Activated naive CD4-positive, alpha-beta T cell treated with anti-CD3 and anti-CD28 coated beads, Interleukin-2, amount 50 U/mL, for 72 hours (primary cell): ENCODE results near the gene FTO. TPM values are rescaled to one million over a fixed set of nuclear protein-coding genes. Genes with fewer than 3 reads are reported as not detected.
A peak's percentile ranks its signal among the peaks of the same experiment; 100 is the strongest.

Experiments used
- ATAC-seq, 2 donors: fragments of 150-1000 bp; cut with Tn5 transposase; 2 replicates each; pipeline ENCODE4 v1.10.0; 2021; ENCODE audit warnings: mild to moderate bottlenecking in 2 of 2, moderate library complexity in 2 of 2
- DNase-seq, 2 donors: peaks; one replicate each; pipeline ENCODE4 v3.0.0; 2021 to 2022; ENCODE audit warnings: low spot score in 2 of 2
- H3K27ac Mint-ChIP-seq, 2 donors: one replicate each; pipeline ENCODE4 v1.8.0; 2022; ENCODE audit warnings: mild to moderate bottlenecking in 2 of 2, mixed read lengths in 2 of 2
- H3K36me3 Mint-ChIP-seq, 2 donors: one replicate each; pipeline ENCODE4 v1.8.0; 2022; ENCODE audit warnings: mixed read lengths in 2 of 2
- H3K9me3 Mint-ChIP-seq, 2 donors: one replicate each; pipeline ENCODE4 v1.8.0; 2022; ENCODE audit warnings: mixed read lengths in 2 of 2
- total RNA-seq, 2 donors: library from RNA; stranded (reverse); gene quantifications; one replicate each; pipeline ENCODE4 v1.2.3, GENCODE V29; 2022

FTO gene
- total RNA-seq, 2 donors from 2014 or later, result 57.5 to 63.1 TPM

GRCh38 chr16:53904533-53904932 lies 200.6 kb downstream of the FTO start:
- no peak overlapping the region for H3K27ac Mint-ChIP-seq
- no peak for DNase-seq
- no peak for ATAC-seq
- H3K36me3 Mint-ChIP-seq, result peaks cover 0 to 6% of the 10 kb centered on the region in 2 donors
- H3K9me3 Mint-ChIP-seq, result no peaks in the 10 kb centered on the region

GRCh38 chr16:53905028-53905427 lies 201.1 kb downstream of the FTO start:
- Mint-ChIP-seq H3K36me3 (peaks cover 0 to 6% of the 10 kb centered on the region in 2 donors), H3K9me3 (no peaks in the 10 kb centered on the region), H3K27ac (no peak overlapping the region)
- DNase-seq (no peak), ATAC-seq (peak; percentile 26 to 53)

GRCh38 chr16:53908731-53909130 lies 204.8 kb downstream of the FTO start:
- H3K9me3 Mint-ChIP-seq, result no peaks in the 10 kb centered on the region
- no peaks in the 10 kb centered on the region for H3K36me3 Mint-ChIP-seq
- no peak overlapping the region for H3K27ac Mint-ChIP-seq
- no peak for ATAC-seq
- no peak for DNase-seq

- H3K9me3 Mint-ChIP-seq, result no peaks in the 10 kb centered on the region
- DNase-seq (no peak), ATAC-seq (no peak)
- no peaks in the 10 kb centered on the region for H3K36me3 Mint-ChIP-seq
- no peak overlapping the region for H3K27ac Mint-ChIP-seq
Observed at GRCh38 chr16:53910990-53911389, 207.0 kb downstream of the FTO start.

- Mint-ChIP-seq H3K27ac (peak overlapping the region in 1 of 2 donors; percentile 64), H3K36me3 (no peaks in the 10 kb centered on the region), H3K9me3 (no peaks in the 10 kb centered on the region)
- DNase-seq (no peak), ATAC-seq (peak in 1 of 2 donors; percentile 14)
Observed at GRCh38 chr16:53911513-53911912, 207.6 kb downstream of the FTO start.

GRCh38 chr16:53912155-53912554 lies 208.2 kb downstream of the FTO start:
- Mint-ChIP-seq H3K36me3 (no peaks in the 10 kb centered on the region), H3K9me3 (no peaks in the 10 kb centered on the region), H3K27ac (peak overlapping the region; percentile 64 to 75)
- ATAC-seq, result peak; percentile 87 to 92
- peak in 1 of 2 donors; percentile 35 for DNase-seq

- DNase-seq, result peak in 1 of 2 donors; percentile 10
- peak in 1 of 2 donors; percentile 36 for ATAC-seq
- no peaks in the 10 kb centered on the region for H3K36me3 Mint-ChIP-seq
- peak overlapping the region; percentile 64 to 84 for H3K27ac Mint-ChIP-seq
- H3K9me3 Mint-ChIP-seq, result no peaks in the 10 kb centered on the region
Observed at GRCh38 chr16:53913099-53913870, 209.3 kb downstream of the FTO start.

GRCh38 chr16:53913920-53914319 lies 210.0 kb downstream of the FTO start:
- Mint-ChIP-seq H3K9me3 (no peaks in the 10 kb centered on the region), H3K36me3 (no peaks in the 10 kb centered on the region), H3K27ac (peak overlapping the region; percentile 64 to 84)
- DNase-seq (no peak), ATAC-seq (peak in 1 of 2 donors; percentile 28)

- Mint-ChIP-seq H3K27ac (peak overlapping the region in 1 of 2 donors; percentile 64), H3K36me3 (no peaks in the 10 kb centered on the region), H3K9me3 (no peaks in the 10 kb centered on the region)
- DNase-seq (no peak), ATAC-seq (no peak)
Observed at GRCh38 chr16:53914736-53915135, 210.8 kb downstream of the FTO start.

GRCh38 chr16:53915452-53916160 lies 211.7 kb downstream of the FTO start:
- H3K27ac Mint-ChIP-seq, result no peak overlapping the region
- H3K36me3 Mint-ChIP-seq, result no peaks in the 10 kb centered on the region
- no peaks in the 10 kb centered on the region for H3K9me3 Mint-ChIP-seq

GRCh38 chr16:53920988-53921387 lies 217.0 kb downstream of the FTO start:
- H3K36me3 Mint-ChIP-seq, result no peaks in the 10 kb centered on the region
- ATAC-seq (no peak), DNase-seq (no peak)
- no peak overlapping the region for H3K27ac Mint-ChIP-seq
- no peaks in the 10 kb centered on the region for H3K9me3 Mint-ChIP-seq

More at GRCh38 chr16:53915452-53916160, 211.7 kb downstream of the FTO start:
- no peak for ATAC-seq
- DNase-seq, result no peak

GRCh38 chr16:53922067-53922806 lies 218.3 kb downstream of the FTO start:
- no peaks in the 10 kb centered on the region for H3K9me3 Mint-ChIP-seq
- no peak overlapping the region for H3K27ac Mint-ChIP-seq
- ATAC-seq (peak in 1 of 2 donors; percentile 74), DNase-seq (no peak)
- no peaks in the 10 kb centered on the region for H3K36me3 Mint-ChIP-seq

GRCh38 chr16:53922807-53923571 lies 219.0 kb downstream of the FTO start:
- no peaks in the 10 kb centered on the region for H3K36me3 Mint-ChIP-seq
- ATAC-seq (no peak), DNase-seq (no peak)
- no peak overlapping the region for H3K27ac Mint-ChIP-seq
- H3K9me3 Mint-ChIP-seq, result no peaks in the 10 kb centered on the region

GRCh38 chr16:53924331-53925106 lies 220.6 kb downstream of the FTO start:
- Mint-ChIP-seq H3K36me3 (no peaks in the 10 kb centered on the region), H3K27ac (peak overlapping the region in 1 of 2 donors; percentile 6)

GRCh38 chr16:53925107-53925410 lies 221.1 kb downstream of the FTO start:
- ATAC-seq (no peak), DNase-seq (no peak)
- Mint-ChIP-seq H3K36me3 (no peaks in the 10 kb centered on the region), H3K9me3 (no peaks in the 10 kb centered on the region), H3K27ac (no peak overlapping the region)

More at GRCh38 chr16:53924331-53925106, 220.6 kb downstream of the FTO start:
- H3K9me3 Mint-ChIP-seq, result no peaks in the 10 kb centered on the region
- DNase-seq (no peak), ATAC-seq (no peak)

GRCh38 chr16:53925526-53925925 lies 221.6 kb downstream of the FTO start:
- DNase-seq (no peak), ATAC-seq (no peak)
- Mint-ChIP-seq H3K9me3 (no peaks in the 10 kb centered on the region), H3K36me3 (no peaks in the 10 kb centered on the region), H3K27ac (no peak overlapping the region)
